ENCODE measurements around the gene PCCB.
"Not testable (repeated sequence)": the region's sequence is repeated elsewhere in the genome, so short reads cannot be mapped to it uniquely, and the experiment has no call there.

PCCB gene

DNA sequence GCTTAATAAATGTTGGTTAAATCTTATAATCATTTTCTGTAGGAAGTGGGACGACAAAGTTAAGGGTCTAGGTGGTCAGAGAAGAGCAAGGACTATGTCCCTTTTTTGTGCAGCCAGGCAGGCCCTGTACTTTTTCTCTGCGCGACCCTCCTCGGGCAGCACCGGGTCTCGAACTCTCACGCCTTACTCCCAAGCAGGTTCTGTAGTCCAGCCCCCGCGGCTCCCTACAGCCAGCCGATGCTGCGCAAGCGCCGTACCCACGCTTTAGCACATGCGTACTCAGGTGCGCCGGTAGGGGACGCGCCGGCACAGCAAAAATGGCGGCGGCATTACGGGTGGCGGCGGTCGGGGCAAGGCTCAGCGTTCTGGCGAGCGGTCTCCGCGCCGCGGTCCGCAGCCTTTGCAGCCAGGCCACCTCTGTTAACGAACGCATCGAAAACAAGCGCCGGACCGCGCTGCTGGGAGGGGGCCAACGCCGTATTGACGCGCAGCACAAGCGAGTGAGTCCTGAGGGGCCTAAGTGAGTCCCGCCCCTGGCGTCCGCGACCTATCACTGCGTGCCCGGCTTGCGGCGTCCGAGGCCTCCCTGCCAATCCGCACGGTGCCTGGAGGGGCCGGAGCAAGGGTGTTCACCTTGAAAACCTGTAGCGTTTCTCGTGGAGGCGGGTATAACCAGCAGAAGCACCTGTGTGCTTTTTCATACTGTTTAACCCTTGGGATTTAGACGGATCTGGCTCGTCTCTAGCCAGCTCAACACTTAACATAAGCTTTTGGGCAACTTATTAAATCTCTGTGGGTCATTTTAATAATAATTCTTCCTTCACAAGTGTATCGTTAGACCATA is at the start of gene PCCB:
Gene PCCB (plus strand): TSS at position 282 of the 844 bp plus-strand sequence. CDS start 36 bp downstream, at position 318.
- peak; percentile 95 for DNase-seq

DNA sequence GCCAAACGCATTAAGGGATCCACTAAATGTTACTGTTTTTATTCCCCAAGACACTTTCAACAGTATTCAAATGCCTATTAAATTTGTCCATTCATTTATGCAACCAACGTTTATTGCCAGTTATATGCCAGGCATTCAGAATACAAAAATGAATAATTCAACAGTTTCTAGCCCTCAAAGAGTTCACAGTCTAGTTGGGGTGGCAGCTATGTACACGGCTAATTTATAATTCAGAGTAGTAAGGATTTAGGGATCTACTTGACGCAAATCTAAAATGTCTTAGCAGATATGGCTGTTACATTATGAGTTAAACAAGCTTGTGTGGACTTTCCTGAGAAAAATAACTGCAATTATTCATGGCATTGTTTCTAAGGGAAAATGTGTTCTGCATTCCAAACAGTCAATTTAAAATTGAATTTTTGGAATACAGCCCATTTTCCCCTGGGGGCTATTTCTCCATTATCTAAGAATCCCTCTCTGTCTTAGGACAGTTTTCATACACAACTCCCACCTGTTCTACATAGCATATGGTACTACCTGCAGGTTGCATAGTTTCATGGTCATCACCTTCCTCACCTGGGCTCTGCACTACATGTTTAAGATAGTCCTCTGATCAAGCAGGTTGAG is 42.5 kb upstream of the PCCB start:
- no peak for DNase-seq

DNA sequence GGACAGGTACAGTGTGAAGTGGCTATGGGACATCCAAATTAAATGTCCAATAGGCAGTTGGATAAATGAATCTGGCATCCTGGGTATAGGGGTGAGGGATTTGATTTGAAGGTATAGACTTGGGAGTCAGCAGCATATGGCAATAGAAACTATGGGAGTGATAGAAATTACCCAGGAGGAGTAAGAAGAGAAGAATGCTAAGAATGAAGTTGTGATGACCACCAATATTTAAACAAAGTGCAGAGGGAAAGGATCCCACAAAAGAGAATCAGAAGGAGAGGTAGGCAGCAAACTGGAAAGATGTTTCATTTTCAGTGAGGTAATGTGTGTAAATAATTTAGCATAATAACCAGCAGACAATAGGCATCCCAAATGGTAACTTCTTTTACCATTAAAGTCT is 40.2 kb upstream of the PCCB start:
- DNase-seq = no peak

DNA sequence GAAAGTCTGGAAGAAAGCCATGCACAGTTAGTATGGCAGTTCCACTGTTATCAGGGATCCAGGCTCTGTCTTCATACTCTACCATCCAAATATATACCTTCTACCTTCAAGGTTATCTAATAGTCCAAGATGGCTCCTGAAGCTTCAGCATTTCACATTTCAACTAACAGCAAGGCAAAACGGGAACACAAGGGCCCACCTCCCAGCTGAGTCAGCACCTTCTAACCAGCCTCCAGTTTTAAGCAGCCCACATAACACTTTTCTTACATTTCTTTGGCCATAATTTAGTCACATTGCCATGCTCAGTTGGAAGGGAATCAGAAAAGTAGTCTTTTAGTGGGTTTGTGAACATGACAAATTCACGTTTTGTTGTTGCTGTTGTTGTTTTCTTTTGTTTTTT is 38.6 kb upstream of the PCCB start:
- no peak for DNase-seq

DNA sequence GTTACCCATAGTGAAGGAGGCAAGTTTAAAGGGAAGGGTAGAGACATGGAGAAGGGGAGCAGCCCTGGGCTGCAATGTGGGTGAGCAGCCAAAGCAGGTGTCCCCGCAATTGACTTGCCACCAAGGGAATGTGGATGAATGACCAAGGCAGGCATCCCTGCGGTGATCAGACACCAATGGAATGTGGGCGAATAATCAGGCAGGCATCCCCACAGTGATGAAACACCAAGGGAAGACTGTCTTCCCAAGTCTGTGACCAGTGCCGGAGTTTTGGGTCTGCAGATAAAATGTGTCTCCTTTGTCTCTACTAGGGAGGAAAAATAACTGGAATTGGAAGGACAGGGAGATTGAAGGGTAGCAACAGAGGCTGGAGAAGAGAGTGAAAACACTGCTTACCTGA is 27.4 kb upstream of the PCCB start:
- not testable (repeated sequence) for DNase-seq

DNA sequence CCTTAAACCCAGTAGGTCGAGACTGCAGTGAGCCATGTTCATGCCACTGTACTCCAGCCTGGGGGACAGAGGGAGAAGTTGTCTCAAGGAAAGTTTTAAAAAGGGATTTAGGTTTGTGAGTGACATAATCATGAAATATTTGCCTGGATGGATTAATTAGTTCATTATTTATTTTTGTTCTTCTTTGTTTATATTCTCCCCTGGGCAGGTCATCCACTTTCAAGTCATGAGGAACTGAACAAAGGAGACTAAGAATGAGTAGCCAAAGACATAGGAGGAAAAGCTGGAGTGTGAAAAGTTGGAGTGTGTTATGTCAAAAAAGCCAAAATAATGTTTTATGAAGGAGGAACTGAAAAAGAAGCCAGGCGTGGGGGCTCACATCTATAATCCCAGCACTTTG is 17.7 kb upstream of the PCCB start:
- DNase-seq = no peak

DNA sequence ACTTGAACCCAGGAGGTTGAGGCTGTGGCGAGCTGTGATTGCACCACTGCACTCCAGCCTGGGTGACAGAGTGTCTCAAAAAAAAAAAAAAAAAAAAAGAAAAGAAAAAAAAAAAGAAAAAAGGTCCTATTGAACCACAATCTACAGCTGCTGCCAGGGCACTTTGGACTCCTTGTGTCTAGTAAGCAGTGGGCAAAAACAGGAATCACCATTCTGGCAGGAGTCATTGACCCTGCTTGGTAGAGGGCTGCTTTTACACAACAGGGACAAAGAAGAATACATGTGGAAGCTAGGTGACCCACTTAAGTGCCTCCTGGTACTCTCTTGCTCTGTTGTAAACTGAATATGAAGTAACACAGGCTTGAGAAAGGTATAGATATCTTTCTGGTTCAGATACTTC is 14.6 kb upstream of the PCCB start:
- DNase-seq = no peak

DNA sequence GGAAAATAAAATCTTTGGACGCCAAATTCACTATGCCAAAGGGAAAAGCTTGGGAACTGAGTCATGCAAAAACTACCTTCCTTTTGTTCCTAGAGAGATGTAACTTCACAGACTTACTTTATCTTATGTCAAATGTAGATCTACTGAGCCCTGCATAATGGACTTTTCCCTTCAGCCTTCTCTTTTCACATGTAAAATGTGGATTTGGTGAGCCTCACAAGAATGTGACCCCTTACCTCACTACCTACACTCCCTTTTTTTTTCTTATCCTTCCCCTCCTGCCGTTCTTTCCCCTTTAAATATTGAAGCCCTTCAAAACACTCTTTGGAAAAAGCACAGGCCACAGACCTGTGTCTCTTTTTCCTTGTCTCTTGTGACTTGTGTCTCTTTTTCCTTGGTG is 14.0 kb upstream of the PCCB start:
- DNase-seq = no peak

DNA sequence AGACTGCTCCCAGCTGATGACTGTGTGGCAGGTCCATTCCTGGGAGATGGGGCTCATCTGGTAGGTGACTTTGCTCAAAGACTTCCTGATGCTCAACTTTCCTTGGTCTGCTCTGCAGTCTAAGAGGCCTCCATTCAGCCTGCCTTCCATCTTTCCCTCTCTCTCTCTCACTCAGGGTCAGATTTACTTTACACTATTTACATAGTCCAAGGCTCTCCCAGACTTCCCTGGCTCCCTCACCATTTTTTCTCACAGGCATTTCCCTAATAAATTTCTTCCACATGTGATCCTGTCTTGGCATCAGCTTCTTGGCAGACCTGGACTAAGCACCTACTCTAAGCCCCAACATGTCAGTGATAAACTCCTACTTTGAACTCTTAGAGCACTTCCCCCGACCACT is 13.0 kb upstream of the PCCB start:
- DNase-seq = no peak

DNA sequence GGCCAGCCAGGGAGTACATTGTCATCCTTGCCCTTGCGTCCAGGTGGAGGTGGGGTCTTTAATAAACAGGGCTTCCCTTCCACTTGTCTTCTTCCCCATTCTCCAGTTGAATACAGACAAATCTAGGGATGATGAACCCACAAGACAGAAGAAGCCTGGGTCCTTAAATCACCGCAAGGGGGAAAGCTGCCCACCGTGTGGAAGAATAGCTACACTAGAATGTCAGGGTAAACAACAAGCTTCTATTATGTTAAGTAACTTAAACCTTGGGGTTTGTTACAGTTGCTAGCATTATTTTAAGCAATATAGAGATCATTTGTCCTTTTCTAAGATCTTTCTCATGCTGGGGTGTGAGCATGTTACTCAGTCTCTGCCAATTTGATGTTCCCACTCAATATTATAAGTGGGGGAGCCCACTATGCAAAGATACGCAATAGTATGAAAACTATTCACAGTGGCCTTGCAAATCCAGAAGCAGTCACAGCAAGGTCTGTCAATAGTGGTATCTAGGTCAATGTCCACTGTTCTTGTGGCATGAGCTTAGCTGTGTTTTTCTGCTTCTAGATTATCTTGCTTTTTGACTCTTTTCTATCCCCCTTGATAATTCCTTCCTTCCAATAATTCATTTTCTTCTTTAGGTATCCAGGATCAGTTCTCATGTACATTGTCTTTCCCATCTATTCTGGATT is 12.0 kb upstream of the PCCB start:
- no peak for DNase-seq

DNA sequence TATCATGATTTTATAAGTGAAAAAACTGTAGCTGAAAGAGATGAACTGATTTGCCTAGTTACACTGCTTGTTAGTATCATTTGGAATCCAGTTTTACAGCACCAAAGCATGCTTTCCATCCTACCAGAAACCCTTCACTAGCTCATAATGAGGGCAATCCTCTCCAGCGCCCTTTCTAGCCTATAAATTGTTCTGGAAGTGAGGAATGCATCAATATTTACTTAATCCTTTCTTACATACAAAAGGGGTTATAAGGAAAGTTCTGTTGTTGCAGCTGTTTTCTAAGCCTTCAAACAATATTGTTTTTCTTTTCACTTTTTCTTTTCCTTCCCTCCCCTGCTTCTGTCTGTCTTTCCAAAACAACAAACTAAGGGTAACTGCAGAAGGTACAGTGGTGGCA is 11.0 kb upstream of the PCCB start:
- DNase-seq = no peak

DNA sequence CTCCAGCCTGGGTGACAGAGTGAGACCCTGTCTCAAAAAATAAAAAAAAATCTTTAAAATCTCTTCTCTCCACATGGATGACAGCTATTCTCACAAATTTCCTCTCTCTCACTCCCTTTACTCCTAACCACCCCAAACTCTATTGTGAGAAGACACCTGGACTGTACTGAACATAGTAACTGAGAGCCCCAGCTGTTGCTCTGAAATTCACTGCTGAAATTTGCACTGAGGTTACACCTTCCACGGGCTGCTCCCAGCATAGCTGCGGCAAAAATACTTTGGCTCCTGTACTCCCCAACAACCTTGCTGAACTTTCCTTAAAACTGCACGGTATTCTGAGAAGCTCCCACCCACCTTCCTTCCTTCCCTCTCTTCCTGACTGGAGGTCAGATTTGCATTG is 4.4 kb upstream of the PCCB start:
- DNase-seq = no peak

DNA sequence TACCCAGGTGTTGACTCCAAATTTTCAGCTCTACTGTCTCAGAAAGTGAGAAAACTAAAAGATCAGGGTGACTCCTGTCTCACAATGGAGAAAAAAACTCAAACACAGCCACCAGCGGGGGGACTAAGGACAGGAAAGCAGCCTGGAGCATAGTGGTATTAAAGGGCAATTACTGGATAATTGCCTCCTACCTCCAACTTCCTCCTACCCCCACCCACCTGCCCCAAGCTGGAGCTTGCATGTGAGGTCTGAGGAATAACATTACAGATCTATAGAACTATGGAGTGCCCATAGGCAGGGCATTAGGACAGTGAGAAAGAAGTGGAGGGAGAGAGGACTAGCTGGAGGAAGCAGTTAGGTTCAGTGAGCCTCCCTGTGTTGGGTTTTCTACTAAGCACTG is 2.7 kb upstream of the PCCB start:
- no peak for DNase-seq

DNA sequence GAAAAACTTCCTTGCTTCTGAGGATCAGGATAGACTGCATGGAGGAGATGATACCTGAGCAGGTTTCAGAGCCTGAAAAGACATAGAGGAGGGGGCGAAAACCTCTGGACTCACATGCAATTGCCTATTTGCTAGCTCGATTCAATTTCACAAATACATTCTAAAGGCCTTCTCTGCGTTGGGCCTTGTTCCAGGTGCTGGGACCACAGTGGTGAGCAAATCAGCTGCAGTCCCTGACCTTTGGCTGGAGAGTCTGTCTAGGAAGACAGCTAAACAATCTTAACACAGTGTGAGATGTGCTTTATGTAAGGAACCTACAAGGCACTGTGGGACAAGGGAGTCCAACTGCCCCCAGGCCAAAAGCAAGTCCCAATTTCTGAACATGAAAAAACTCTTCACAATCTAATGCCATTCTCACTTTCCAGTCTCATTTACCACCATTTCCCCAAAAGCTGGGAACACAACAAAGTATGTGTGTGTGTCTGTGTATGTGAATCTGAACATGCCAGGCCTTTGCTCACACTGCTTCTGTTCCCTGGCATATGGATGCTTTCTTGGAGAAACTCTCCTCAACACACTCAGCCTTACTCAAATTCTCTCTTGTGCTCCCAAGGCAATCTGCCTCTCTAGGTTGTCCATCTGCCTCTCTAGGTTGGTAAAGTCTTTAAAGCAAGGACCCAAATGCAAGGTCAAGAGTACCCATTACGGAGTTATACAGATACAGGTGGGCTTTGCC is 2.1 kb upstream of the PCCB start:
- DNase-seq = no peak

DNA sequence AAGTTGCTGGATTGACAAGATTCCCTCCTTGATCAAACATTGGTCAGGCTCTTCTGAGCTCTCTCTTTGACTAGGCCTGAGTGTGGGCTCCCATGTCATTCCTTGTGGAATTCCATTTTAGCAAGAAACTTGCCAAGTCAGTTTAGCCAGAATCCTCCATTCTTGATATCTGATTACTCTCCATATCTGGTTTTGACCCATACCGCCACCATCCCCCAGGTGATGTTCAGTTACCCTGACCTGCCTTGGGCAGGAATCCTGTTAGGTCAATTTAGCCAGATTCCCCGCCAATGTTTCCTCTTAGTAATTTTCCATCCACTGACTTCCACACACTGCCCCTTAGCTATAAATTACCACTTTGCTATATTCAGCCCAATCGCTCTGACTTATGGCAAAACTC is 1.0 kb upstream of the PCCB start:
- DNase-seq = no peak

DNA sequence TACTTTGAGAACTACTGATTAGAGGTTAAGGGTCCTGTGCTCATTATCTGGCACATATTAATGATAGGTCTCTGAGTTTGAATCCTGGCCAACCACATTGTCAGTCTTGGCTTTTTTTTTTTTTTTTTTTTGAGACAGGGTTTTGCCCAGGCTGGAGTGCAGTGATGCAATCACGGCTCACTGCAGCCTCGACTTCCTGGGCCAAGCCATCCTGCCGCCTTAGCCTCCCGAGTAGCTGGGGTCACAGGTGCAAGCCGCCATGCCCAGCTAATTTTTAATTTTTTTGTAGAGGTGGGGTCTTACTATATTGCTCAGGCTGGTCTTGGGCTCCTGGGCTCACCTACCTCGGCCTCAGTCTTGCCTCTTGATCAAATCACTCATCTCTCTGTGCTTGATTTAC is 547 bp upstream of the PCCB start:
- DNase-seq = no peak

DNA sequence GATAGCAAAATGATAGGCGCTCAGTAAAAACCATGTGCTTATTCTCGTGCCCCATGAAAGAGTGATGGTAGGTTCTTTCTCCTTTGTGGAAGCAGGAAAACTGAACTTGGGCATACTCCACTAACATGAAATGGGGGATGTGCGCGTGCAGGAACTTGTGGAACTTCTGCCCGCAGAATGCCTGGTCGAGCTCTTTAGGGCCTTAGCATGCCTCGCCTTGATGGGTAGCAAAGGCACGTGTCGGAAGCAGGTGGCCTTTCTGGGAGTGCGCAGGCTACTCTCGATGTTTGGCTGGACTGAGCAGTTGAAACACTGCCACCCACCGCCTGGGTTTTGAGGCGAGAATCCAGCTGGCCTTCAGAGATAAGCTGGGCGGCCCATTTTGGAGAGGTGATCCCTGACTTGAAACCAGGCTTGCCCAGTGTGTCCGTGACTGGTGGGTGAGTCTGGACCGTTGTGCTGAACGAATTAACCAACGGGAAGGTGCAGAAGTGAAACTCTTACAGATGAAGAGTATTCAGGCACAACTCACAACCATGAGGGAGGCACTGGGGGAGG is 842 bp downstream of the PCCB start:
- peak; percentile 75 for DNase-seq

DNA sequence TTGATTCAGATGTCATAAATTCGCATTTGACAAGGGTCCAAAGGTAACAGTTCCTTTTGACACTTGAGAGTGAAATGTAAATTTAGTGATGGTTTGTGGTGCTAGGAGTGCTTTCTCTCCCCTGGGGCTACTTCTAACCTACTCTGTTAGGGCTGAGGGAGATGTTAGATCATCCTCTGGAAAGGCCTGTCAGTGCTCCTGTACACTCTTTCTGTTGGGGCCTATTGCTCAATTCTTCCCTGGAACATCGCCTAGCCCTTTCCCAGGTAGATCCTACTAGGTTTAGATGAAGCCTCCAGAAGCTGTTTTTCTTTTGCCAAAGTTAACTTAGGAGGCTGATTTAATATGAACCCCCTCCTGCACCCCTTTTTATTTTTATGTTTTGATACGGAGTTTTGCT is 1.4 kb downstream of the PCCB start:
- DNase-seq = no peak

DNA sequence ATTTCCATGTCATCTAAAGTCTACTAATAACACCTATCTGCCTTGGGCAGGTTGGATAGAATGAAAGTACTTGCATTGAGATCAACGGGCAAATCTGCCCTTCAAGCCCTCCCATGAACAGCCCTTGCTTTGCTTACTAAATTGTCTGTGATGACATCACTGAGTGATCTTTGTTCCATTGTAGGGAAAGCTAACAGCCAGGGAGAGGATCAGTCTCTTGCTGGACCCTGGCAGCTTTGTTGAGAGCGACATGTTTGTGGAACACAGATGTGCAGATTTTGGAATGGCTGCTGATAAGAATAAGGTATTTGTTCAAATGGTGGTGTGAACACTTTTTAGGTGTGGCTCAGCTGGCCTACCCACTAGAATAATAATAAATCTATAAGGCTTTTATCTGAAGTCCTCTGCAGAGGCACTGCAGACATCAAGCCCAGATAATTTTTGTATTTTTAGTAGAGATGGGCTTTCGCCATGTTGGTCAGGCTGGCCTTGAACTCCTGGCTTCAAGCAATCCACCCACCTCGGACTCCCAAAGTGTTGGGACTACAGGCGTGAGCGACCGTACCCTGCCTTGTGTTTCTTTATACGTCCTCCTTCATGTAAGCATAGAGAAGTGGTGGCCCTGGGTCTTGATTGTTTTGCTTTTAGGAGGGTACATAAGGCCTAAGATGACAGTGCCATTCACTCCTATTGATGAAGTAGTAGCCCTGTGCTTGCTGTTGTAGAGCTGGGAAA is 5.7 kb downstream of the PCCB start:
- no peak for DNase-seq

DNA sequence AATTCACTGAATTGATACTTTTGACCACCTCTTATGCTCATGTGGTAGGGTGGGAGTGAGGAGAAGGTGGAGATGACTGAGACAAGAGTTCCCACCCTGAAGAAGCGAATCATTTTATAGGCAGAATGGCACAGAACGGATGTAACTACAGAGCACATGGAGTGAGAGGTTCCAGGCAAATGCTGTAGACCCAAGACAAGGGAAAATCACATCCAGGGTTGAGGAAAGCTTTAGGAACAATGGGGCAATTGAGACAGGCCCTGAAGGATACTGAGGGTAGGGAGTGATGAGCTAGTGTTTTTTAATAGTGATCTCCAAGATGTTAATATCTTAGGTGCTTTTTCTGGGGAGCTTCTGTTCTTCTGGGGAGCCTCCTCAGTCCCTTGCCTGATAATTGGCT is 8.1 kb downstream of the PCCB start:
- no peak for DNase-seq

DNA sequence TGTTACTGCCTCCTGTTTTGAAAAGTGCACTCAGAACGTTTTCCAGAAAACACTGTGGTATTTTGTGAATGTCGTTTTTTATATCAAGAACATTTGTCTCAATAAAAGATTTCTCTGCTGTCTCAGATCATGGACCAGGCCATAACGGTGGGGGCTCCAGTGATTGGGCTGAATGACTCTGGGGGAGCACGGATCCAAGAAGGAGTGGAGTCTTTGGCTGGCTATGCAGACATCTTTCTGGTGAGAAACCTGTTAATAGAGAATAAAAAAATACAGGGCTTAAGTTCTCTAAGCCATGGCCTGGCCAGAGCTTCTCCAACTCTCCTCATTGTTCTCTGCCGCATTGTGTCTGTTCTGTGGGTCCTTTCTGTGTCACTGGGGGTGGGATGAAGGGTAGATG is 11.7 kb downstream of the PCCB start:
- DNase-seq = no peak

DNA sequence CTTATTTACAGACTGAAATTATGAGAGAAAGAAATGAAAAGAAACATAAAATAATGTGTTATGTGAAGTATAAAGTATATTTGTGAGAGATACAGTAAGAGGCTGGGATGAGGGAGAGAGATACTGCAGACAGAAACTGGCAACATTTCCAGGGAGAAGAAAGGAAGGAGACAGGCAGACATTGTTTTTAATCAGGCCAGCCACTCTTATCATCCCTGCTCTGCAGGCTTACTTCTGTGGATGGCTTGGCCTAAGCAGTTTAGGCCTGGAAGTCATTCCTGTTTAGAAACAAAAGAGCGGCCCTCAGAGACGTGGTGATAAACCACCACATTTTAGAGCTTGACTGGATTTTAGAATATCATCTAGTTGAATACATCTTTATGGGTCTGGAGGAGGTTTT is 12.4 kb downstream of the PCCB start:
- DNase-seq = no peak
